ENCODE measurements around the gene APP.

Gene APP

DNA sequence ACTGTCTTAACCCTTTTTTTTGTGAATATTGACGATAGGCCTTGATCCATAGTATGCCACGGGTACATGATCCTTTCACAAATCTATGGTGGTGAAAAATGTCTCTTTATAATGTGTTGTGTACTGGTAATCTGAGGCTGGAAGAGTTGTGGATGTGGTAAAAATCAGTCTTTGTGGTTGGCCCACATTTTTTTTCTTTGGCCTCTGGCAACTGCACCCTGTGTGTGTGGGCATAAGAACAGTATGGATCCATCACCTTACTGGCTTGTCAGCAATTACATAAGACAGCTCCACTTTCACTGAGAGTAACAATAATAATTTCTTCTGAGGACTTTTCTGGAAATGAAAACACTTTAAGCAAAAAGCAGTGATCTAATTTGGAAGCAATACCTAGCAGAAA lies 334.2 kb downstream of the APP start:
- H3K4me1 ChIP-seq (ENCODE audit: insufficient read depth, low read length): no peaks in the 10 kb centered on the region
- no peak for DNase-seq
- no peaks in the 10 kb centered on the region for H3K79me2 ChIP-seq (ENCODE audit: insufficient read depth, low read length)
- H3K27me3 ChIP-seq (ENCODE audit: insufficient read depth, low read length, poor library complexity): no peaks in the 10 kb centered on the region
- H3K4me2 ChIP-seq (ENCODE audit: insufficient read depth, low read length): no peak overlapping the region
- no peaks in the 10 kb centered on the region for H3K36me3 ChIP-seq (ENCODE audit: insufficient read depth, low read length)
- peaks cover 10% of the 10 kb centered on the region for H3K9me3 ChIP-seq (ENCODE audit: insufficient read depth, low read length, severe bottlenecking)
- no peak overlapping the region for H3K4me3 ChIP-seq (ENCODE audit: low read depth in 1 of 2, low read length in 2 of 2)
- no peak for TF ChIP-seq EZH2 (IDR thresholded peaks at IDR 0.05; ENCODE audit: borderline replicate concordance, low read depth, low read length, severe bottlenecking)
- TF ChIP-seq, protein P1, sequence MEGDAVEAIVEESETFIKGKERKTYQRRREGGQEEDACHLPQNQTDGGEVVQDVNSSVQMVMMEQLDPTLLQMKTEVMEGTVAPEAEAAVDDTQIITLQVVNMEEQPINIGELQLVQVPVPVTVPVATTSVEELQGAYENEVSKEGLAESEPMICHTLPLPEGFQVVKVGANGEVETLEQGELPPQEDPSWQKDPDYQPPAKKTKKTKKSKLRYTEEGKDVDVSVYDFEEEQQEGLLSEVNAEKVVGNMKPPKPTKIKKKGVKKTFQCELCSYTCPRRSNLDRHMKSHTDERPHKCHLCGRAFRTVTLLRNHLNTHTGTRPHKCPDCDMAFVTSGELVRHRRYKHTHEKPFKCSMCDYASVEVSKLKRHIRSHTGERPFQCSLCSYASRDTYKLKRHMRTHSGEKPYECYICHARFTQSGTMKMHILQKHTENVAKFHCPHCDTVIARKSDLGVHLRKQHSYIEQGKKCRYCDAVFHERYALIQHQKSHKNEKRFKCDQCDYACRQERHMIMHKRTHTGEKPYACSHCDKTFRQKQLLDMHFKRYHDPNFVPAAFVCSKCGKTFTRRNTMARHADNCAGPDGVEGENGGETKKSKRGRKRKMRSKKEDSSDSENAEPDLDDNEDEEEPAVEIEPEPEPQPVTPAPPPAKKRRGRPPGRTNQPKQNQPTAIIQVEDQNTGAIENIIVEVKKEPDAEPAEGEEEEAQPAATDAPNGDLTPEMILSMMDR (IDR thresholded peaks at IDR 0.05; ENCODE audit: borderline replicate concordance, extremely low read depth, low read length, poor library complexity, severe bottlenecking): no peak
- no peaks in the 10 kb centered on the region for H4K20me1 ChIP-seq (ENCODE audit: insufficient read depth, low read length)
- H3K27ac ChIP-seq (ENCODE audit: low read length): no peak overlapping the region
- peak; percentile 39; the same call in 1 of the 3 replicates for ATAC-seq (ENCODE audit: insufficient read depth, low read depth)
- no peak overlapping the region for H3K9ac ChIP-seq (ENCODE audit: low read depth, low read length)
- no peak overlapping the region for H2AFZ ChIP-seq (ENCODE audit: low read depth, low read length)

DNA sequence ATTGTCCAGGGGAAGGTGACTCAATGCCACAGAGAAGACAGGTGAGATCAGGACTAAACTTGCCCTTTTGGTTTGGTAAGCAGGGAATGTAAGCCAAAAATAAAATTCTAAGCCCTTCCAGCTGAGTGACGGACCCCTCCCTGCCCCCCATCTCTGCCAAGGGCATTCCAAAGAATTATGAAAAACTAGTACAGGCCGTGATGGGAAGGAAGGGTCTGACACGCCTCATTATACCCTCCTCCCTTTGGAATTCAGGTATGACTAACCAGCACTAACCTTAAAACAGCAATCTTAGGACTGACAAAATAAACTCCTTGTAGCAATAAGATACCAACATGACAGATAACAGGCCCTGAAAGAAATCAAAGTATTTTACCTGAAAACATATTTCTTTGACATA lies 336.2 kb downstream of the APP start:
- no peaks in the 10 kb centered on the region for H4K20me1 ChIP-seq (ENCODE audit: insufficient read depth, low read length)
- no peak overlapping the region for H3K9ac ChIP-seq (ENCODE audit: low read depth, low read length)
- no peak overlapping the region for H3K27ac ChIP-seq (ENCODE audit: low read length)
- peaks cover 10% of the 10 kb centered on the region for H3K9me3 ChIP-seq (ENCODE audit: insufficient read depth, low read length, severe bottlenecking)
- DNase-seq (no peak), ATAC-seq (ENCODE audit: insufficient read depth, low read depth) (no peak)
- H3K36me3 ChIP-seq (ENCODE audit: insufficient read depth, low read length): no peaks in the 10 kb centered on the region
- no peak overlapping the region for H3K4me2 ChIP-seq (ENCODE audit: insufficient read depth, low read length)
- no peak overlapping the region for H3K4me3 ChIP-seq (ENCODE audit: low read depth in 1 of 2, low read length in 2 of 2)
- no peaks in the 10 kb centered on the region for H3K4me1 ChIP-seq (ENCODE audit: insufficient read depth, low read length)
- no peaks in the 10 kb centered on the region for H3K79me2 ChIP-seq (ENCODE audit: insufficient read depth, low read length)
- TF ChIP-seq, protein P1 (IDR thresholded peaks at IDR 0.05; ENCODE audit: borderline replicate concordance, extremely low read depth, low read length, poor library complexity, severe bottlenecking): no peak
- TF ChIP-seq EZH2 (IDR thresholded peaks at IDR 0.05; ENCODE audit: borderline replicate concordance, low read depth, low read length, severe bottlenecking): no peak
- H3K27me3 ChIP-seq (ENCODE audit: insufficient read depth, low read length, poor library complexity): no peaks in the 10 kb centered on the region
- no peak overlapping the region for H2AFZ ChIP-seq (ENCODE audit: low read depth, low read length)

DNA sequence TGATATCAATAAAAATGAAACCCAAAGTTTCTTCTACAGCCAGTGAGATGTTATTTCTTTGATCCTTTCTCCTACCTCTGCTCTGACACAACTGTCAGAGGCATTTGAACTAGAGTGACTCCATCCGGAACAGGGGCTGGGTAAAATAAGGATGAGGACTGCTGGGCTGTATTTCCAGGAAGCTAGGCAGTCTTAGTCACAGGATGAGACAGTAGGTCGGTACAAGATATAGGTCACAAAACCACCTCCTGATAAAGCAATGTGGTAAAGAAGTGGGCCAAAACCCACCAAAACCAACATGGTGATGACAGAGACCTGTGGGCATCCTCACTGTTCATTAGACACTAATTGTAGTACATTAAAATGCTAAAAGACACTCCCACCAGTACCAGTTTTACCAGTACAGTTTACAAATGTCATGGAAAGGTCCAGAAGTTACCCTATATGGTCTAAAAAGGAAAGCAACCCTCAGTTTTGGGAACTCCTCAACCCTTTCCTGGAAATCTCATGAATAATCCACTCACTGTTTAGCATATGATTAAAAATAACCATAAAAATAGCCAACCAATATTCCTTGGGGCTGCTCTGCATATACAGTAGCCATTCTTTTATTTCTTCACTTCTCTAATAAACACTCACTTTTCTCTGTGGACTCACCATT lies 339.1 kb downstream of the APP start:
- no peaks in the 10 kb centered on the region for H4K20me1 ChIP-seq (ENCODE audit: insufficient read depth, low read length)
- H3K4me3 ChIP-seq (ENCODE audit: low read depth in 1 of 2, low read length in 2 of 2): no peak overlapping the region
- no peaks in the 10 kb centered on the region for H3K27me3 ChIP-seq (ENCODE audit: insufficient read depth, low read length, poor library complexity)
- TF ChIP-seq EZH2 (IDR thresholded peaks at IDR 0.05; ENCODE audit: borderline replicate concordance, low read depth, low read length, severe bottlenecking): no peak
- TF ChIP-seq, protein P1 (IDR thresholded peaks at IDR 0.05; ENCODE audit: borderline replicate concordance, extremely low read depth, low read length, poor library complexity, severe bottlenecking): no peak
- H3K9me3 ChIP-seq (ENCODE audit: insufficient read depth, low read length, severe bottlenecking): peaks cover 7% of the 10 kb centered on the region
- no peaks in the 10 kb centered on the region for H3K36me3 ChIP-seq (ENCODE audit: insufficient read depth, low read length)
- no peak overlapping the region for H3K27ac ChIP-seq (ENCODE audit: low read length)
- no peak overlapping the region for H3K4me2 ChIP-seq (ENCODE audit: insufficient read depth, low read length)
- H2AFZ ChIP-seq (ENCODE audit: low read depth, low read length): no peak overlapping the region
- no peak for ATAC-seq (ENCODE audit: insufficient read depth, low read depth)
- no peaks in the 10 kb centered on the region for H3K4me1 ChIP-seq (ENCODE audit: insufficient read depth, low read length)
- no peak for DNase-seq
- no peak overlapping the region for H3K9ac ChIP-seq (ENCODE audit: low read depth, low read length)
- no peaks in the 10 kb centered on the region for H3K79me2 ChIP-seq (ENCODE audit: insufficient read depth, low read length)
